ENCODE results near the gene TXK. TPM values are rescaled to one million over a fixed set of nuclear protein-coding genes. Genes with fewer than 3 reads are reported as not detected.

TXK gene
- total and polyA plus RNA-seq, 7 experiments from 2014 or later, result 35.5 to 128 (median 112) TPM

- Histone ChIP-seq H3K9me3 (ENCODE audit: control insufficient read depth in 2 of 3, low read length in 3 of 3) (no peaks in the 10 kb centered on the region), H3K4me1 (ENCODE audit: control insufficient read depth in 2 of 2, insufficient read depth in 2 of 2, low read length in 2 of 2) (no peaks in the 10 kb centered on the region), H3K4me3 (ENCODE audit: low read length) (no peak overlapping the region), H3K27me3 (ENCODE audit: control insufficient read depth in 2 of 2, insufficient read depth in 2 of 2, low read length in 2 of 2) (no peaks in the 10 kb centered on the region), H3K36me3 (ENCODE audit: control insufficient read depth in 2 of 3, insufficient read depth in 3 of 3, low read length in 3 of 3) (no peaks in the 10 kb centered on the region), H3K27ac (ENCODE audit: low read depth, low read length) (no peak overlapping the region)
- peak overlapping the region in 4 of 9 donors; percentile 2 to 49 (median 34) for H3K27ac Mint-ChIP-seq
- intact Hi-C loops (cut with micrococcal nuclease), result no loop called here
- peak; percentile 57 for ATAC-seq
- H3K36me3 Mint-ChIP-seq, result peaks cover 5 to 26% (median 8%) of the 10 kb centered on the region in 5 donors
- H3K4me3 Mint-ChIP-seq, result no peak overlapping the region
- peaks cover 0 to 22% (median 16%) of the 10 kb centered on the region in 7 donors for H3K4me1 Mint-ChIP-seq
- POLR2A ChIA-PET, result no interaction called here
- CTCF ChIA-PET, result no interaction called here
- H3K9me3 Mint-ChIP-seq, result peaks cover 6 to 26% (median 20%) of the 10 kb centered on the region in 11 donors
- DNase-seq, result peak in 2 of 9 donors; percentile 32 to 43
- peaks cover 0 to 5% (median 0%) of the 10 kb centered on the region in 5 donors for H3K27me3 Mint-ChIP-seq
These were observed 75.2 kb downstream of the TXK start for GRCh38 chr4:48058617-48059530.

GRCh38 chr4:48051078-48051477 is 83.0 kb downstream of the TXK start:
- Histone ChIP-seq H3K4me1 (ENCODE audit: control insufficient read depth in 2 of 2, insufficient read depth in 2 of 2, low read length in 2 of 2) (peaks cover 22 to 23% of the 10 kb centered on the region in 2 donors), H3K36me3 (ENCODE audit: control insufficient read depth in 2 of 3, insufficient read depth in 3 of 3, low read length in 3 of 3) (no peaks in the 10 kb centered on the region), H3K27me3 (ENCODE audit: control insufficient read depth in 2 of 2, insufficient read depth in 2 of 2, low read length in 2 of 2) (no peaks in the 10 kb centered on the region), H3K27ac (ENCODE audit: low read depth, low read length) (no peak overlapping the region), H3K9me3 (ENCODE audit: control insufficient read depth in 2 of 3, low read length in 3 of 3) (no peaks in the 10 kb centered on the region), H3K4me3 (ENCODE audit: low read length) (no peak overlapping the region)
- ATAC-seq (no peak), DNase-seq (no peak)
- Mint-ChIP-seq H3K4me3 (no peak overlapping the region), H3K9me3 (peaks cover 0 to 2% (median 0%) of the 10 kb centered on the region in 11 donors), H3K27ac (no peak overlapping the region), H3K36me3 (no peaks in the 10 kb centered on the region), H3K4me1 (peaks cover 20 to 30% (median 26%) of the 10 kb centered on the region in 7 donors), H3K27me3 (peaks cover 0 to 48% (median 0%) of the 10 kb centered on the region in 5 donors)
- POLR2A ChIA-PET, result no interaction called here
- CTCF ChIA-PET, result interaction anchor here (2.5 kb wide), 1 partner anchor 17 kb away, joined by 7 read pairs; no protein-coding TSS in a partner anchor
- intact Hi-C loops (cut with micrococcal nuclease), result no loop called here

DNA sequence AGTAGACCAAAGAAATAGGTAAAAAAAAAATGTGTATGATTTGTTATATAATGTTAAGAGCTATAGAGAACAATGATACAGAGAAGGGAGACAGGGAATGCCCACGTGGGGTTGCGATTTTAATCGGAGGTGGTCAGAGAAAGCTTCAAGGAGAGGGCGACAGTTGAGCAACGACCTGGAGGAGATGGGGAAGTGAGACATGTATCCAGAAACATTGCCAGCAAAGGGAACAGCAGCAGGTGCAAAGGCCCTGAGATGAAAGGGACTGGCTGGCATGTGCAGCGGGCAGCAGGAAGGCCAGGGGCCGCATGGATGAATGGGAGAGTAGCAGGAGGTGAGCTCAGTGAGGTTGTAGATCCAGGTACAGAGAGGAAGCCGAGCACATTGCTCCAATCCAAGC is 84.6 kb downstream of the TXK start:
- ATAC-seq (no peak), DNase-seq (no peak)
- Histone ChIP-seq H3K36me3 (ENCODE audit: control insufficient read depth in 2 of 3, insufficient read depth in 3 of 3, low read length in 3 of 3) (no peaks in the 10 kb centered on the region), H3K9me3 (ENCODE audit: control insufficient read depth in 2 of 3, low read length in 3 of 3) (no peaks in the 10 kb centered on the region), H3K4me3 (ENCODE audit: low read length) (no peak overlapping the region), H3K27ac (ENCODE audit: low read depth, low read length) (no peak overlapping the region), H3K4me1 (ENCODE audit: control insufficient read depth in 2 of 2, insufficient read depth in 2 of 2, low read length in 2 of 2) (peaks cover 24% of the 10 kb centered on the region in 2 donors), H3K27me3 (ENCODE audit: control insufficient read depth in 2 of 2, insufficient read depth in 2 of 2, low read length in 2 of 2) (no peaks in the 10 kb centered on the region)
- peaks cover 0 to 2% (median 0%) of the 10 kb centered on the region in 11 donors for H3K9me3 Mint-ChIP-seq
- no peak overlapping the region for H3K27ac Mint-ChIP-seq
- CTCF ChIA-PET, result interaction anchor here (0.6 to 2.5 kb wide), 4 partner anchors 15 to 41 kb away, joined by 3 to 7 read pairs (median 4); no protein-coding TSS in a partner anchor
- no peak overlapping the region for H3K4me3 Mint-ChIP-seq
- peaks cover 0 to 62% (median 0%) of the 10 kb centered on the region in 5 donors for H3K27me3 Mint-ChIP-seq
- H3K36me3 Mint-ChIP-seq, result no peaks in the 10 kb centered on the region
- POLR2A ChIA-PET, result no interaction called here
- intact Hi-C loops (cut with micrococcal nuclease), result no loop called here
- peaks cover 23 to 43% (median 32%) of the 10 kb centered on the region in 7 donors for H3K4me1 Mint-ChIP-seq

GRCh38 chr4:48047896-48048295 is 86.2 kb downstream of the TXK start:
- DNase-seq, result no peak
- H3K36me3 Mint-ChIP-seq, result no peaks in the 10 kb centered on the region
- intact Hi-C loops (cut with micrococcal nuclease), result loop anchor here (1.0 to 2.0 kb wide), 3 partner anchors 12 to 31 kb away; partner anchors contain the start of genes CNGA1 (in 1 of the 2) and NIPAL1 (in 1 of the 2)

DNA sequence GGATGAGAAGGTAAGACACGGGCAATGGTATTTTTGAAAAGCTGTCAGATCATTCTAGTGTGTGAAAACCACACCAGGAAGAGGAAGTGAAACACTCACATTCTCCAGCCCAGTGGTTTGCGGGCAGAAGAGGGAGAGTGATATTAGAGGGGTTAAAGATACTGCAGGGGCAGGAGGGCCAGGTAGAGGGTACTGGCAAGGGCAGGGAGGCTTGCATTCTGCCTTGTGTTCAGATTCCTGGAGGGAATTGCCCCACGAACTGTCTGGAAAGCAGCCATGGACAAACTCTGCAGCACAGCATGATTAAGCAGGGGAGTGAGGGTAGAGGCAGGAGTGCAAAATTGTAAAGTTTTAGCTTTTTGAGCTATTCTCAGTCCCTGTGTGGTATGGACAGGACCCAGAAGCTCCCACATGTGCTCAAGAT is 86.6 kb downstream of the TXK start:
- H3K36me3 ChIP-seq (ENCODE audit: control insufficient read depth in 2 of 3, insufficient read depth in 3 of 3, low read length in 3 of 3), result no peaks in the 10 kb centered on the region
- intact Hi-C loops (cut with micrococcal nuclease), result loop anchor here (1.0 to 2.0 kb wide), 3 partner anchors 11 to 31 kb away; partner anchors contain the start of genes CNGA1 (in 1 of the 2) and NIPAL1 (in 1 of the 2)
- Mint-ChIP-seq H3K27ac (peak overlapping the region in 7 of 9 donors; percentile 2 to 66 (median 45)), H3K4me1 (peaks cover 35 to 61% (median 47%) of the 10 kb centered on the region in 7 donors), H3K9me3 (peaks cover 0 to 2% (median 0%) of the 10 kb centered on the region in 11 donors), H3K36me3 (no peaks in the 10 kb centered on the region), H3K27me3 (peaks cover 0 to 79% (median 0%) of the 10 kb centered on the region in 5 donors), H3K4me3 (peak overlapping the region; percentile 38 to 83 (median 72))
- DNase-seq (peak in 8 of 9 donors; percentile 7 to 74 (median 32)), ATAC-seq (peak; percentile 89)
- H3K9me3 ChIP-seq (ENCODE audit: control insufficient read depth in 2 of 3, low read length in 3 of 3), result no peaks in the 10 kb centered on the region
- no peak overlapping the region for H3K27ac ChIP-seq (ENCODE audit: low read depth, low read length)
- H3K27me3 ChIP-seq (ENCODE audit: control insufficient read depth in 2 of 2, insufficient read depth in 2 of 2, low read length in 2 of 2), result no peaks in the 10 kb centered on the region
- CTCF ChIA-PET, result interaction anchor here (1.4 to 2.1 kb wide), 3 partner anchors 13 to 114 kb away, joined by 3 to 8 read pairs (median 6); no protein-coding TSS in a partner anchor
- POLR2A ChIA-PET, result interaction anchor here (1.3 to 1.6 kb wide), 2 partner anchors 12 to 92 kb away, joined by 3 to 4 read pairs; no protein-coding TSS in a partner anchor
- H3K4me3 ChIP-seq (ENCODE audit: low read length), result no peak overlapping the region
- peaks cover 28 to 34% of the 10 kb centered on the region in 2 donors for H3K4me1 ChIP-seq (ENCODE audit: control insufficient read depth in 2 of 2, insufficient read depth in 2 of 2, low read length in 2 of 2)

More at GRCh38 chr4:48047896-48048295, 86.2 kb downstream of the TXK start:
- no peaks in the 10 kb centered on the region for H3K27me3 ChIP-seq (ENCODE audit: control insufficient read depth in 2 of 2, insufficient read depth in 2 of 2, low read length in 2 of 2)
- Mint-ChIP-seq H3K4me3 (peak overlapping the region in 4 of 10 donors; percentile 16 to 75 (median 39)), H3K9me3 (peaks cover 0 to 2% (median 0%) of the 10 kb centered on the region in 11 donors), H3K4me1 (peaks cover 33 to 56% (median 42%) of the 10 kb centered on the region in 7 donors), H3K27ac (no peak overlapping the region), H3K27me3 (peaks cover 0 to 75% (median 0%) of the 10 kb centered on the region in 5 donors)
- H3K36me3 ChIP-seq (ENCODE audit: control insufficient read depth in 2 of 3, insufficient read depth in 3 of 3, low read length in 3 of 3), result no peaks in the 10 kb centered on the region
- CTCF ChIA-PET, result interaction anchor here (1.0 to 2.1 kb wide), 4 partner anchors 14 to 114 kb away, joined by 3 to 8 read pairs (median 4); no protein-coding TSS in a partner anchor
- H3K4me3 ChIP-seq (ENCODE audit: low read length), result no peak overlapping the region
- POLR2A ChIA-PET, result interaction anchor here (1.3 to 1.6 kb wide), 2 partner anchors 12 to 92 kb away, joined by 3 to 4 read pairs; no protein-coding TSS in a partner anchor
- peaks cover 28 to 34% of the 10 kb centered on the region in 2 donors for H3K4me1 ChIP-seq (ENCODE audit: control insufficient read depth in 2 of 2, insufficient read depth in 2 of 2, low read length in 2 of 2)
- ATAC-seq, result peak; percentile 15
- H3K27ac ChIP-seq (ENCODE audit: low read depth, low read length), result no peak overlapping the region
- H3K9me3 ChIP-seq (ENCODE audit: control insufficient read depth in 2 of 3, low read length in 3 of 3), result no peaks in the 10 kb centered on the region

GRCh38 chr4:48046059-48046458 is 88.0 kb downstream of the TXK start:
- peak overlapping the region in 2 of 10 donors; percentile 46 to 50 for H3K4me3 Mint-ChIP-seq
- H3K36me3 ChIP-seq (ENCODE audit: control insufficient read depth in 2 of 3, insufficient read depth in 3 of 3, low read length in 3 of 3), result no peaks in the 10 kb centered on the region
- H3K27ac Mint-ChIP-seq, result peak overlapping the region in 1 of 9 donors; percentile 25
- H3K27me3 Mint-ChIP-seq, result peaks cover 0 to 83% (median 0%) of the 10 kb centered on the region in 5 donors
- H3K4me3 ChIP-seq (ENCODE audit: low read length), result no peak overlapping the region
- POLR2A ChIA-PET, result interaction anchor here (0.8 kb wide), 1 partner anchor 39 kb away, joined by 3 read pairs; no protein-coding TSS in a partner anchor
- DNase-seq (no peak), ATAC-seq (no peak)
- H3K4me1 Mint-ChIP-seq, result peaks cover 38 to 65% (median 47%) of the 10 kb centered on the region in 7 donors
- no peaks in the 10 kb centered on the region for H3K9me3 ChIP-seq (ENCODE audit: control insufficient read depth in 2 of 3, low read length in 3 of 3)
- intact Hi-C loops (cut with micrococcal nuclease), result loop anchor here in 1 of 2 donors (2.0 kb wide), 1 partner anchor 29 kb away; the partner anchor contains the start of genes CNGA1 and NIPAL1
- H3K27me3 ChIP-seq (ENCODE audit: control insufficient read depth in 2 of 2, insufficient read depth in 2 of 2, low read length in 2 of 2), result no peaks in the 10 kb centered on the region
- H3K36me3 Mint-ChIP-seq, result no peaks in the 10 kb centered on the region
- H3K27ac ChIP-seq (ENCODE audit: low read depth, low read length), result no peak overlapping the region
- peaks cover 28 to 34% of the 10 kb centered on the region in 2 donors for H3K4me1 ChIP-seq (ENCODE audit: control insufficient read depth in 2 of 2, insufficient read depth in 2 of 2, low read length in 2 of 2)
- H3K9me3 Mint-ChIP-seq, result peaks cover 0 to 2% (median 0%) of the 10 kb centered on the region in 11 donors
- CTCF ChIA-PET, result interaction anchor here (1.2 to 2.1 kb wide), 2 partner anchors 12 to 14 kb away, joined by 3 to 8 read pairs; no protein-coding TSS in a partner anchor

Measured in naive thymus-derived CD4-positive, alpha-beta T cell (primary cell).